Endothelial cell of hepatic sinusoid (primary cell): Measurements from ENCODE around the gene BANP.
"Not testable (repeated sequence)": the region's sequence is repeated elsewhere in the genome, so short reads cannot be mapped to it uniquely, and the experiment has no call there.

ENCODE experiments used
- in situ Hi-C: cut with HindIII; loops from 2 replicates; pipeline ENCODE4 v1.10.0; 2017; ENCODE audit warnings: low sequenced_read_pairs

BANP gene

GRCh38 chr16:87926246-87927194 lies 24.7 kb upstream of the BANP start:
- in situ Hi-C loops, result no loop called here

GRCh38 chr16:87927195-87927562 lies 24.1 kb upstream of the BANP start:
- in situ Hi-C loops, result no loop called here

GRCh38 chr16:87929986-87930385 lies 21.2 kb upstream of the BANP start:
- in situ Hi-C loops, result no loop called here

GRCh38 chr16:87930456-87930855 lies 20.8 kb upstream of the BANP start:
- in situ Hi-C loops, result no loop called here

GRCh38 chr16:87931504-87931903 lies 19.7 kb upstream of the BANP start:
- in situ Hi-C loops, result no loop called here

GRCh38 chr16:87932475-87933139 lies 18.6 kb upstream of the BANP start:
- in situ Hi-C loops, result not testable (repeated sequence)

- in situ Hi-C loops, result no loop called here
Measured at GRCh38 chr16:87933140-87933495, 18.1 kb upstream of the BANP start.

GRCh38 chr16:87934752-87935425 lies 16.3 kb upstream of the BANP start:
- in situ Hi-C loops, result not testable (repeated sequence)

- in situ Hi-C loops, result not testable (repeated sequence)
Measured at GRCh38 chr16:87936016-87936374, 15.2 kb upstream of the BANP start.

GRCh38 chr16:87936375-87937230 lies 14.6 kb upstream of the BANP start, which contains the start of gene CA5A:
Gene CA5A (minus strand): TSS chr16:87936529. CDS start chr16:87936450, 79 bp downstream.
- in situ Hi-C loops, result no loop called here

GRCh38 chr16:87937231-87937542 lies 14.0 kb upstream of the BANP start:
- in situ Hi-C loops, result not testable (repeated sequence)

GRCh38 chr16:87938412-87938949 lies 12.8 kb upstream of the BANP start:
- in situ Hi-C loops, result no loop called here

GRCh38 chr16:87939562-87940423 lies 11.4 kb upstream of the BANP start:
- in situ Hi-C loops, result no loop called here

- in situ Hi-C loops, result no loop called here
Measured at GRCh38 chr16:87942680-87943079, 8.6 kb upstream of the BANP start.

GRCh38 chr16:87945351-87946042 lies 5.7 kb upstream of the BANP start:
- in situ Hi-C loops, result no loop called here

GRCh38 chr16:87946596-87947347 lies 4.5 kb upstream of the BANP start:
- in situ Hi-C loops, result no loop called here

GRCh38 chr16:87947356-87948118 lies 3.7 kb upstream of the BANP start:
- in situ Hi-C loops, result no loop called here

- in situ Hi-C loops, result no loop called here
Measured at GRCh38 chr16:87948119-87948545, 3.1 kb upstream of the BANP start.
